DLD1 (cell line): ENCODE measurements around the gene EEF1A2.

Experiments used
- in situ Hi-C: cut with HindIII; loops from 2 replicates; pipeline ENCODE4 v1.10.0; 2017; ENCODE audit warnings: low sequenced_read_pairs

The EEF1A2 gene

GRCh38 chr20:63471981-63472831, 26.7 kb downstream of the EEF1A2 start, which contains the start of gene KCNQ2:
TSS of gene KCNQ2 (minus strand) at chr20:63472655. CDS start at chr20:63472463, 192 bp downstream.
- in situ Hi-C loops: loop anchor here (10.0 kb wide), 1 partner anchor 77 kb away; no protein-coding TSS in a partner anchor

- in situ Hi-C loops: loop anchor here (10.0 kb wide), 1 partner anchor 77 kb away; no protein-coding TSS in a partner anchor
Measured at GRCh38 chr20:63471717-63471980, 27.2 kb downstream of the EEF1A2 start.

GRCh38 chr20:63471002-63471716, 27.7 kb downstream of the EEF1A2 start:
- in situ Hi-C loops: loop anchor here (10.0 kb wide), 1 partner anchor 76 kb away; no protein-coding TSS in a partner anchor

GRCh38 chr20:63470410-63470809, 28.5 kb downstream of the EEF1A2 start:
- in situ Hi-C loops: loop anchor here (10.0 kb wide), 1 partner anchor 76 kb away; no protein-coding TSS in a partner anchor

- in situ Hi-C loops: loop anchor here (10.0 kb wide), 1 partner anchor 75 kb away; no protein-coding TSS in a partner anchor
Measured at GRCh38 chr20:63469713-63470101, 29.2 kb downstream of the EEF1A2 start.

GRCh38 chr20:63469019-63469712, 29.7 kb downstream of the EEF1A2 start:
- in situ Hi-C loops: no loop called here

- in situ Hi-C loops: no loop called here
Measured at GRCh38 chr20:63468421-63468820, 30.5 kb downstream of the EEF1A2 start.

- in situ Hi-C loops: no loop called here
Measured at GRCh38 chr20:63467294-63468083, 31.4 kb downstream of the EEF1A2 start.

- in situ Hi-C loops: no loop called here
Measured at GRCh38 chr20:63466861-63467260, 32.0 kb downstream of the EEF1A2 start.

- in situ Hi-C loops: no loop called here
Measured at GRCh38 chr20:63466250-63466825, 32.5 kb downstream of the EEF1A2 start.

- in situ Hi-C loops: no loop called here
Measured at GRCh38 chr20:63465380-63466249, 33.3 kb downstream of the EEF1A2 start.

GRCh38 chr20:63464289-63464635, 34.6 kb downstream of the EEF1A2 start:
- in situ Hi-C loops: no loop called here

- in situ Hi-C loops: no loop called here
Measured at GRCh38 chr20:63463400-63464288, 35.2 kb downstream of the EEF1A2 start.

- in situ Hi-C loops: no loop called here
Measured at GRCh38 chr20:63462244-63462643, 36.6 kb downstream of the EEF1A2 start.

- in situ Hi-C loops: no loop called here
Measured at GRCh38 chr20:63461104-63461763, 37.6 kb downstream of the EEF1A2 start.

GRCh38 chr20:63459070-63459380, 39.9 kb downstream of the EEF1A2 start:
- in situ Hi-C loops: no loop called here

- in situ Hi-C loops: no loop called here
Measured at GRCh38 chr20:63458170-63459069, 40.5 kb downstream of the EEF1A2 start.
